GM23338 (cell line): ENCODE data around the gene ZNF544.
"Not testable (repeated sequence)": the region's sequence is repeated elsewhere in the genome, so short reads cannot be mapped to it uniquely, and the experiment has no call there.

ENCODE experiments used
- CREB1 ChIP-seq: fragments of 250-450 bp; sonication (Bioruptor Pico); IDR thresholded peaks from 2 replicates; pipeline ENCODE4 v1.5.0; 2020; ENCODE audit warnings: low read depth, mild to moderate bottlenecking, moderate library complexity
- CTCF ChIP-seq, 2 experiments: fragments of 200-600 bp in 1 of 2; sonication (generic) in 1 of 2; conservative IDR thresholded peaks; 2 replicates each; pipeline versions ENCODE4 v1.5.1 to v1.6.1; 2016 to 2017; ENCODE audit warnings: antibody characterized with exemption in 2 of 2, low read depth in 2 of 2, mild to moderate bottlenecking in 2 of 2, moderate library complexity in 1 of 2
- EZH2phosphoT487 ChIP-seq: fragments of 200-600 bp; sonication (generic); IDR thresholded peaks from one replicate; pipeline ENCODE4 v1.8.1; 2018; ENCODE audit warnings: antibody characterized with exemption; ENCODE audit not compliant: unreplicated experiment
- JUNB ChIP-seq: IDR thresholded peaks from one replicate; pipeline ENCODE4 v1.6.1; 2016; ENCODE audit warnings: antibody characterized with exemption; ENCODE audit not compliant: unreplicated experiment
- POLR2AphosphoS5 ChIP-seq: IDR thresholded peaks from 2 replicates; pipeline ENCODE4 v1.6.1; 2016; ENCODE audit warnings: antibody characterized with exemption, low read depth
- STAT1 ChIP-seq: IDR thresholded peaks from one replicate; pipeline ENCODE4 v1.6.1; 2016; ENCODE audit warnings: antibody characterized with exemption; ENCODE audit not compliant: unreplicated experiment

- not testable (repeated sequence) for TF ChIP-seq STAT1; EZH2phosphoT487; CTCF (conservative IDR thresholded peaks at IDR 0.05; ENCODE audit: low read depth in 2 of 2); POLR2AphosphoS5; CREB1 (CRISPR knock-in tag); JUNB
These were observed 29.5 kb downstream of the ZNF544 start for GRCh38 chr19:58258259-58258658.
